WTC11 (cell line): ENCODE data around the gene CRACDL. TPM values are rescaled to one million over a fixed set of nuclear protein-coding genes. Genes with fewer than 3 reads are reported as not detected.

Experiments used
- ATAC-seq: fragments of 200-7000 bp; cut with Tn5 transposase; 2 replicates; pipeline ENCODE4 v1.10.0; 2021; ENCODE audit warnings: mild to moderate bottlenecking, moderate library complexity
- CTCF ChIA-PET: fragments of 300-600 bp; sonication (Branson Sonifier 250); formaldehyde crosslinking; loops from one replicate; lab custom pipeline; 2021; ENCODE audit warnings: antibody characterized with exemption; lab: Charles Lee
- POLR2A ChIA-PET: fragments of 350-600 bp; sonication (Branson Sonifier 250); formaldehyde crosslinking; loops from one replicate; lab custom pipeline; 2021; ENCODE audit warnings: antibody characterized with exemption; lab: Charles Lee
- DNase-seq: peaks from one replicate; pipeline ENCODE4 v3.0.0; 2021; ENCODE audit warnings: low spot score
- H3K27ac Mint-ChIP-seq: 2 replicates; pipeline ENCODE4 v1.8.0; 2021; ENCODE audit warnings: mixed read lengths
- H3K27me3 Mint-ChIP-seq: 2 replicates; pipeline ENCODE4 v1.8.0; 2021; ENCODE audit warnings: low read depth, mild to moderate bottlenecking, moderate library complexity, mixed read lengths
- H3K36me3 Mint-ChIP-seq: 2 replicates; pipeline ENCODE4 v1.8.0; 2021; ENCODE audit warnings: mixed read lengths
- H3K4me1 Mint-ChIP-seq: 2 replicates; pipeline ENCODE4 v1.8.0; 2022; ENCODE audit warnings: mixed read lengths
- H3K4me3 Mint-ChIP-seq: 2 replicates; pipeline ENCODE4 v1.8.0; 2021; ENCODE audit warnings: mild to moderate bottlenecking, moderate library complexity, mixed read lengths
- H3K9me3 Mint-ChIP-seq: 2 replicates; pipeline ENCODE4 v1.8.0; 2021; ENCODE audit warnings: mixed read lengths
- CDX4 ChIP-seq: fragments of 250-450 bp; sonication (Bioruptor Pico); IDR thresholded peaks from 2 replicates; pipeline ENCODE4 v1.9.0; 2021; ENCODE audit warnings: moderate library complexity, mild to moderate bottlenecking, inconsistent platforms, borderline replicate concordance
- CTCF ChIP-seq: fragments of 200-600 bp; IDR thresholded peaks from 2 replicates; pipeline ENCODE4 v1.8.0; 2022; ENCODE audit warnings: antibody characterized with exemption
- E2F1 ChIP-seq: sonication (generic); formaldehyde crosslinking; IDR thresholded peaks from 2 replicates; pipeline ENCODE4 v1.8.0; 2022; ENCODE audit warnings: mild to moderate bottlenecking, missing genetic modification reagents
- E2F5 ChIP-seq: sonication (generic); formaldehyde crosslinking; IDR thresholded peaks from 2 replicates; pipeline ENCODE4 v1.8.1; 2022; ENCODE audit warnings: mild to moderate bottlenecking, moderate library complexity, missing genetic modification reagents
- ESRRA ChIP-seq: sonication (generic); formaldehyde crosslinking; IDR thresholded peaks from 2 replicates; pipeline ENCODE4 v1.8.1; 2022; ENCODE audit warnings: mild to moderate bottlenecking, missing genetic modification reagents, borderline replicate concordance
- ETV6 ChIP-seq: sonication (generic); formaldehyde crosslinking; IDR thresholded peaks from 2 replicates; pipeline ENCODE4 v1.8.1; 2022; ENCODE audit warnings: mild to moderate bottlenecking, missing genetic modification reagents
- GTF2I ChIP-seq: fragments of 250-450 bp; sonication (Bioruptor Pico); conservative IDR thresholded peaks from 2 replicates; pipeline ENCODE4 v1.4.0; 2021; ENCODE audit warnings: mild to moderate bottlenecking
- HMGA2 ChIP-seq: fragments of 250-450 bp; sonication (Bioruptor Pico); IDR thresholded peaks from 2 replicates; pipeline ENCODE4 v1.4.0; 2021; ENCODE audit warnings: mild to moderate bottlenecking, moderate library complexity
- IRF2 ChIP-seq: sonication (generic); formaldehyde crosslinking; IDR thresholded peaks from 2 replicates; pipeline ENCODE4 v1.8.0; 2022; ENCODE audit warnings: low read depth, missing genetic modification reagents, borderline replicate concordance
- JUN ChIP-seq: sonication (generic); formaldehyde crosslinking; IDR thresholded peaks from 2 replicates; pipeline ENCODE4 v1.8.0; 2023; ENCODE audit warnings: mild to moderate bottlenecking, missing genetic modification reagents
- NR3C1 ChIP-seq: sonication (generic); formaldehyde crosslinking; conservative IDR thresholded peaks from 2 replicates; pipeline ENCODE4 v1.8.1; 2023; ENCODE audit warnings: low read depth, mild to moderate bottlenecking, missing genetic modification reagents
- TCF7 ChIP-seq: sonication (generic); formaldehyde crosslinking; IDR thresholded peaks from 2 replicates; pipeline ENCODE4 v1.8.0; 2022; ENCODE audit warnings: mild to moderate bottlenecking, low read depth, missing genetic modification reagents, moderate library complexity
- TP53 ChIP-seq: sonication (generic); formaldehyde crosslinking; IDR thresholded peaks from 2 replicates; pipeline ENCODE4 v1.8.1; 2023; ENCODE audit warnings: mild to moderate bottlenecking, missing genetic modification reagents
- USF2 ChIP-seq: sonication (generic); formaldehyde crosslinking; IDR thresholded peaks from 2 replicates; pipeline ENCODE4 v1.8.1; 2023; ENCODE audit warnings: mild to moderate bottlenecking, missing genetic modification reagents, moderate library complexity
- ZBTB21 ChIP-seq: sonication (generic); formaldehyde crosslinking; IDR thresholded peaks from 2 replicates; pipeline ENCODE4 v1.8.1; 2023; ENCODE audit warnings: mild to moderate bottlenecking, missing genetic modification reagents, borderline replicate concordance
- ZNF121 ChIP-seq: sonication (generic); formaldehyde crosslinking; IDR thresholded peaks from 2 replicates; pipeline ENCODE4 v1.8.0; 2023; ENCODE audit warnings: missing genetic modification reagents
- total RNA-seq: library from RNA; stranded (reverse); gene quantifications from 3 replicates; pipeline ENCODE4 v1.2.3, GENCODE V29; 2021
- TF ChIP-seq, protein P1 (sequence below): fragments of 250-450 bp; sonication (Bioruptor Pico); conservative IDR thresholded peaks from 2 replicates; pipeline ENCODE4 v1.9.0; 2021; ENCODE audit warnings: mild to moderate bottlenecking
- TF ChIP-seq, protein P2 (sequence below): sonication (generic); formaldehyde crosslinking; IDR thresholded peaks from 2 replicates; pipeline ENCODE4 v1.8.1; 2022; ENCODE audit warnings: low read depth, missing genetic modification reagents, borderline replicate concordance
- TF ChIP-seq, protein P3 (sequence below): sonication (generic); formaldehyde crosslinking; IDR thresholded peaks from 2 replicates; pipeline ENCODE4 v1.8.1; 2022; ENCODE audit warnings: low read depth, mild to moderate bottlenecking, moderate library complexity, missing genetic modification reagents, borderline replicate concordance
- TF ChIP-seq, protein P4 (sequence below): fragments of 250-450 bp; sonication (Bioruptor Pico); IDR thresholded peaks from 2 replicates; pipeline ENCODE4 v1.8.0; 2021; ENCODE audit warnings: mild to moderate bottlenecking

CRACDL gene
- total RNA-seq, 1 experiment from 2014 or later = 0.72 TPM

- Mint-ChIP-seq H3K27ac (no peak overlapping the region), H3K9me3 (peaks cover 38% of the 10 kb centered on the region), H3K4me3 (no peak overlapping the region), H3K4me1 (no peaks in the 10 kb centered on the region), H3K27me3 (no peaks in the 10 kb centered on the region; the same call in 1 of the 2 replicates), H3K36me3 (peaks cover 27% of the 10 kb centered on the region)
- DNase-seq = no peak
- ATAC-seq = peak; percentile 57
- TF ChIP-seq E2F1 (CRISPR knock-in tag) (no peak), TCF7 (CRISPR knock-in tag) (no peak), USF2 (CRISPR knock-in tag) (no peak), TP53 (CRISPR knock-in tag) (no peak), JUN (CRISPR knock-in tag) (no peak), ESRRA (no peak), IRF2 (CRISPR knock-in tag) (no peak), CTCF (no peak), HMGA2 (CRISPR knock-in tag) (no peak), ZNF121 (CRISPR knock-in tag) (no peak)
- TF ChIP-seq, protein P1, sequence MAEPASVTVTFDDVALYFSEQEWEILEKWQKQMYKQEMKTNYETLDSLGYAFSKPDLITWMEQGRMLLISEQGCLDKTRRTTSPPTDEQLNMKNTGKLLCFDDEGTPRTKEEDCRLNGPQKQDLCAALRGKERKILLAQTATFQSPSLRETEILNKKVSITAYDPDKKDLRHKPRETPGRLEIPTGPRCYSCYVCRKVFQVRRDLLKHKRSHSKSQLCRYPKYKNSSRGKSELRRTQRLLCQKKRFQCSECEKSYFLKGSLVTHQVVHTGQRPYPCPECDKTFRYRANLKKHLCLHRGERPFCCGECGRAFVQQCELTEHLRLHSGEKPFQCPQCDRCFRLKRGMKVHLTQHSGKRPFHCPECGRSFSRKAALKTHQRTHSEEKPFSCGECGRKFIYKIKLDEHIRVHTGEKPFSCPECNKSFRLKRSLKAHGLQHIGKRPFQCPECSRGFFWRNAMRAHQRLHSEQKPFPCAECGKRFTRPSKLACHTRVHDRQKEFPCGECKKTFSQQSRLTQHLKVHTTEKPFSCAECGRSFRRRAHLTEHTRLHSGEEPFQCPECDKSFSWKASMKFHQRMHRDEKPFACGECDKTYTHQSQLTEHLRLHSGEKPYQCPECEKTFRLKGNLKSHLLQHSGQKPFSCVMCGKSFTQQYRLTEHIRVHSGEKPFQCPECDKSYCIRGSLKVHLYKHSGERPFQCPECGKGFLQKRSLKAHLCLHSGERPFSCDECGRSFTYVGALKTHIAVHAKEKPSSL (CRISPR knock-in tag) = no peak
- TF ChIP-seq, protein P2, sequence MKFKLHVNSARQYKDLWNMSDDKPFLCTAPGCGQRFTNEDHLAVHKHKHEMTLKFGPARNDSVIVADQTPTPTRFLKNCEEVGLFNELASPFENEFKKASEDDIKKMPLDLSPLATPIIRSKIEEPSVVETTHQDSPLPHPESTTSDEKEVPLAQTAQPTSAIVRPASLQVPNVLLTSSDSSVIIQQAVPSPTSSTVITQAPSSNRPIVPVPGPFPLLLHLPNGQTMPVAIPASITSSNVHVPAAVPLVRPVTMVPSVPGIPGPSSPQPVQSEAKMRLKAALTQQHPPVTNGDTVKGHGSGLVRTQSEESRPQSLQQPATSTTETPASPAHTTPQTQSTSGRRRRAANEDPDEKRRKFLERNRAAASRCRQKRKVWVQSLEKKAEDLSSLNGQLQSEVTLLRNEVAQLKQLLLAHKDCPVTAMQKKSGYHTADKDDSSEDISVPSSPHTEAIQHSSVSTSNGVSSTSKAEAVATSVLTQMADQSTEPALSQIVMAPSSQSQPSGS (CRISPR knock-in tag) = no peak
- TF ChIP-seq, protein P3, sequence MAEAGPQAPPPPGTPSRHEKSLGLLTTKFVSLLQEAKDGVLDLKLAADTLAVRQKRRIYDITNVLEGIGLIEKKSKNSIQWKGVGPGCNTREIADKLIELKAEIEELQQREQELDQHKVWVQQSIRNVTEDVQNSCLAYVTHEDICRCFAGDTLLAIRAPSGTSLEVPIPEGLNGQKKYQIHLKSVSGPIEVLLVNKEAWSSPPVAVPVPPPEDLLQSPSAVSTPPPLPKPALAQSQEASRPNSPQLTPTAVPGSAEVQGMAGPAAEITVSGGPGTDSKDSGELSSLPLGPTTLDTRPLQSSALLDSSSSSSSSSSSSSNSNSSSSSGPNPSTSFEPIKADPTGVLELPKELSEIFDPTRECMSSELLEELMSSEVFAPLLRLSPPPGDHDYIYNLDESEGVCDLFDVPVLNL = no peak
- ChIA-PET CTCF (interaction anchor here (0.6 to 1.0 kb wide), 2 partner anchors 176 to 235 kb away, joined by 3 to 6 read pairs; no protein-coding TSS in a partner anchor), POLR2A (no interaction called here)
These were observed 52.2 kb downstream of the CRACDL start for GRCh38 chr2:98883780-98884211.

DNA sequence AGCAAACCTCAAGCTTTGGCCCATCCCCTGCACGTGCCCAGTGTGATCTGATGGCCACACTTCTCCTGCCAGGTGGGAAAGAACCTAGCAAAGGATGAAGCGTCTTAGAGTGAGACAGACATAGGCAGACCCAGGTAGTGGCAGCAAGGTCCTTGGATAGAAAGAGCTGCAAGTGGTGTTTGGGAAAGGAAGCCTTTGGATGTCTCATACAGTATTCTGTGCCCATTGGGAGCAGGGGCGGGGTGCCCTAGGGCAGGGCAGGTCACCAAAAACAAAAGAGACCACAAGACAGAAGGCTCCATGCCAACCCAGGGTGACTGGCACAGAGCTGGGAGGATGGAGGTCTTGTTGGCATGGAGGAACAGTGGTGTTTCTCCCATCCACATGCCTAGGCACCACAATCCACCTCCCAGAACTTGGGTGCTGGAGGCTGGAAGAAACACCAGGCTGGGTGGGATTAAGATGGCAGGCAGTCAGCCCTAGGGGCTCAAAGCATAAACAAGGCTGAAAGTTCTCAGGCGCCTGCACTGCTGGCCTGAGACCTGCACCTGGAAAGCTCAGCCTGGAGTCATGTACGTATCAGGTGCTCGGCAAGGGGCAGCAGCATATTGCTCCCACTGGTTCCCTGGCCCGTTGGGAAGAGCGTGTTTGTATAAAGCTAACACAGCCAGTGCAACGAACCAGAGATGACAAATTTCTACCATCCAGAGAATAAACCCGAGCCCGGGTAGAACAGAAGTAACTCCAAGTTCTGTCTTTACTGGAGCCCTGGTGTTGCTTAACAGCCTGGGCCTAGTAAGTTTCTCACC, 52.9 kb downstream of the CRACDL start:
- peaks cover 24% of the 10 kb centered on the region for H3K36me3 Mint-ChIP-seq
- no peak for DNase-seq
- POLR2A ChIA-PET = no interaction called here
- TF ChIP-seq NR3C1 (CRISPR knock-in tag) (no peak), E2F5 (no peak), IRF2 (CRISPR knock-in tag) (no peak), CDX4 (CRISPR knock-in tag) (no peak), ETV6 (no peak), USF2 (CRISPR knock-in tag) (no peak), GTF2I (no peak), ZBTB21 (no peak)
- TF ChIP-seq, protein P4, sequence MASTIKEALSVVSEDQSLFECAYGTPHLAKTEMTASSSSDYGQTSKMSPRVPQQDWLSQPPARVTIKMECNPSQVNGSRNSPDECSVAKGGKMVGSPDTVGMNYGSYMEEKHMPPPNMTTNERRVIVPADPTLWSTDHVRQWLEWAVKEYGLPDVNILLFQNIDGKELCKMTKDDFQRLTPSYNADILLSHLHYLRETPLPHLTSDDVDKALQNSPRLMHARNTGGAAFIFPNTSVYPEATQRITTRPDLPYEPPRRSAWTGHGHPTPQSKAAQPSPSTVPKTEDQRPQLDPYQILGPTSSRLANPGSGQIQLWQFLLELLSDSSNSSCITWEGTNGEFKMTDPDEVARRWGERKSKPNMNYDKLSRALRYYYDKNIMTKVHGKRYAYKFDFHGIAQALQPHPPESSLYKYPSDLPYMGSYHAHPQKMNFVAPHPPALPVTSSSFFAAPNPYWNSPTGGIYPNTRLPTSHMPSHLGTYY (CRISPR knock-in tag) = no peak

More for the DNA sequence above, 52.9 kb downstream of the CRACDL start:
- H3K27me3 Mint-ChIP-seq = no peaks in the 10 kb centered on the region; the same call in 1 of the 2 replicates
- no peak for ATAC-seq
- no peaks in the 10 kb centered on the region for H3K4me1 Mint-ChIP-seq
- CTCF ChIA-PET = interaction anchor here (0.6 to 1.0 kb wide), 4 partner anchors 40 to 234 kb away, joined by 3 to 6 read pairs (median 4); no protein-coding TSS in a partner anchor
- peaks cover 34% of the 10 kb centered on the region for H3K9me3 Mint-ChIP-seq
- H3K4me3 Mint-ChIP-seq = no peak overlapping the region
- H3K27ac Mint-ChIP-seq = no peak overlapping the region
